GM19438 (cell line): ENCODE results near the gene TRIM43B.
"Not testable (repeated sequence)": the region's sequence is repeated elsewhere in the genome, so short reads cannot be mapped to it uniquely, and the experiment has no call there.

ENCODE experiments used
- ATAC-seq: cut with Tn5 transposase; IDR thresholded peaks from one replicate; pipeline ENCODE4 v1.9.1; 2021; ENCODE audit warnings: low read depth; ENCODE audit not compliant: unreplicated experiment

Gene TRIM43B

GRCh38 chr2:95484654-95485053 lies at the start of gene TRIM43B:
TRIM43B (minus strand) TSS chr2:95484754; CDS start chr2:95482714, 2,040 bp downstream.
- not testable (repeated sequence) for ATAC-seq

GRCh38 chr2:95531254-95531771 lies 46.8 kb upstream of the TRIM43B start:
- no peak for ATAC-seq

DNA sequence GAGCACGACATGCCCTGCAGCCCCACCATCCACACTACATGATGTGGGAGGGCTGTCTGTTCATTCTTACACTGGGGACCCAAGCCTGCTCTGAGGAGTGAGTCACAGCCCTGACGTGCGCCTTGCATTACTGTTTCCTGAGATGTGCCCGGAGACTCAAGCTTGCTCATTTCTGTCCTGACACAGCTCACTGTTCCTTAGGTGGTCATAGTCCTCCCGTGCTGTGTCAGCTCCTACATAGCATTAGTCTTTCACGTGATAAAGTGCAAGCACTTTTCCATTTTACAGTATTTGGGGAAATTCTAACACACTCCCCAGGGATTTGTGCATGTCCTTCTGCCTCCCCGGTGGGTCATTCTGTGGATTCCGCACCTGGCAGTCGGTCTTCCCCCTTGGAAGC lies 46.2 kb upstream of the TRIM43B start:
- no peak for ATAC-seq

GRCh38 chr2:95526360-95527341 lies 42.1 kb upstream of the TRIM43B start:
- peak; percentile 69 for ATAC-seq

- no peak for ATAC-seq
Measured at GRCh38 chr2:95525294-95526035, 40.9 kb upstream of the TRIM43B start.

DNA sequence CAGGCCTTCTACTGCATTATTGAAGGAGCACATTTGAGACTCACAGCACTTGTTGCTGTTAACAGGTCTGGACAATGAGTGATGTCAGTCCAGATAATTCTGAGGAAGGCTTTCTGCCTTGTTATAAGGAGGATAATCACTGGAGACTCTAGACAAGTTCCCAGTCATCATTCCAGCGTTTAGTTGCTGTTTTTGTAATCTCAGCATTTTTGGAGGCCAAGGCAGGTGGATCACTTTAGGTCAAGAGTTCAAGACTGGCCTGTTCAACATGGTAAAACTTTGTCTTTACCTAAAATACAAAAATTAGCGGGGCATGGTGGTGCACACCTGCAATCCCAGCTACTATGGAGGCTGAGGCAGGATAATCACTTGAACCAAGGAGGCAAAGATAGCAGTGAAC lies 39.6 kb upstream of the TRIM43B start:
- no peak for ATAC-seq

- ATAC-seq, result no peak
Measured at GRCh38 chr2:95514718-95515117, 30.2 kb upstream of the TRIM43B start.

DNA sequence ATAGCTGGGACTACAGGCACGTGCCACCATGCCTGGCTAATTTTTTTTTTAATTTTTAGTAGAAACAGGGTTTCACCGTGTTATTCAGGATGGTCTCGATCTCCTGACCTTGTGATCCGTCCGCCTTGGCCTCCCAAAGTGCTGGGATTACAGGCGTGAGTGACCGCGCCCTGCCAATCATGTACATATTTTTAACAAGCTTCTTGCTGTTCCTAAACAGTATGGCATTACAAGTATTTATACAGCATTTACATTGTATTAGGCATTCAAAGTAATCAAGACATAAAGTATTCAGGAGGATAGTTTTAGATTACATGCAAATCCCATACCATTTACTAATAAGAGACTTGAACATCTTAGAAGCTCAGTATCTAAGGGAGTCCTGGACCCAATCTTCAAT lies 29.7 kb upstream of the TRIM43B start:
- ATAC-seq, result not testable (repeated sequence)

DNA sequence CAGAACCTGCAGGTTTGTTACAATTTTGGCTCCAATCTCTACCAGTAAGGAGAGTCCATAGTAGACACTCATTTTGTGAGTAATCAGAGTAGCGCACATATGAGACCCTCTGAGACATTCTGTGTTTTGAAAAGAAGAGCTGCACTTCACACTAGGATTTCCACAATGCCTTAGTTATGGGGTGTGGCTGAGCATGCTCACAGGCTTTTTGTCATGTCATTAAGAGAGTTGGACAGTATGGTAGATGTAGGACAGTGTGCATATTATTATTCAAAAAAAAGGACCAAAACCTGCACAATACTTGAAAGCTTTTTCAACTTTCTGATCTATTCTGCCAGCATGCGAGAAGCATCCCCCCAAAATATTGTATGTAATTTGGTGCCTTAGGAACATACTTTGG lies 24.9 kb upstream of the TRIM43B start:
- ATAC-seq, result no peak

DNA sequence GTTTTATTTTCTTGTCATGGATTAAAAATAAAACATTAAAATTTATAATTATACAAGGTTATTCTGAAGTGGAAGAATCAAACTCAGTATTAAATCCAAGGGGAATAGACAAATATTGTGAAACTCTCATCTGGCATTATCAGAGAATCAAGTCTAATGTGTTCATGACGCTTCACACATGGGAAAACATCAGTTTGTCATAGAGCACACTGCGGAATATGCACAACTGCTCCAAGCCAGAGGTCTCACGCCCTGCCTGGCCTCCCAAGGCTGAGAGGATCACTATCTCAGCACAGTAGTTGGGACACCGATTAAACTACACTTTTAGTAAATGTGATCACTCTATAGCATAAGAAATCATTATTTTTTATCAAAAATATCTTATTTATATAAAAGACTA lies 20.7 kb upstream of the TRIM43B start:
- ATAC-seq, result no peak

DNA sequence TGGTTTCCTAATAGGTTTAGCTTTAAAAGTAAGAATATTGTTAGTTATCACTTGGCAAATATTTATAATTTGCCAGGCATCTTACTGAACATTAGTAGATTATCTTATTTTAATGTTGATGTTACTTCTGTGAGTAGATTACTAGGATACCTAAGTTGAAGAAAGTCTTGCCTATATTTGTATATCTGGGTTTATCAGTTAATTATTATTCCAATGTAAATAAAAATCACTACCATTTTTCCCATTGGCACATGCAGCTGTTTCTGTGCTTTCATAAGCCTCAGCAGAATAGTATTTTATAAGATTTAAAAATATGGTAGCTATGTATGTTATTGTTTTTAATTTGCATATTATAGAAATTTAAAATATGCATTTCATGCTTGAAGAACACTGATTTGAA lies 16.3 kb upstream of the TRIM43B start:
- ATAC-seq, result no peak

- ATAC-seq, result not testable (repeated sequence)
Measured at GRCh38 chr2:95492076-95492475, 7.5 kb upstream of the TRIM43B start.

DNA sequence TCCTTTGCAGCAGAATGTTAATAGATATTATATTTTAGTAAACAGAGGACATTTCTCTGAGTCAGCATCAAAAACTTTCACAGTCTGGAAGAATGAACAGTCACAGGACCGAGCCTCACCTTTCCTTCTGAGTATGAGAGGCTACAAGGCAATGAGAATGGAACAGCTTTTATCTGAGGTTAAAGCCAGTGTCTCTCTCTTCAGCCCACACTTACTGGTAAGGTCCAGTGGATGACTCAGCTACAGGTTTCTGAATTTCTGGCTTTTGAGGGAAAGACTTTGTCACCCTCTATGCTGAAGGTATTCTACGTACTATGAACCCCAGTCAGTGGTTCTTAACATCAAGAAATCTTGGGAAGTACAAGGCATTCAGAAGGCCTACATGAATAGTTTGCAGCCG lies 9.5 kb downstream of the TRIM43B start:
- not testable (repeated sequence) for ATAC-seq

DNA sequence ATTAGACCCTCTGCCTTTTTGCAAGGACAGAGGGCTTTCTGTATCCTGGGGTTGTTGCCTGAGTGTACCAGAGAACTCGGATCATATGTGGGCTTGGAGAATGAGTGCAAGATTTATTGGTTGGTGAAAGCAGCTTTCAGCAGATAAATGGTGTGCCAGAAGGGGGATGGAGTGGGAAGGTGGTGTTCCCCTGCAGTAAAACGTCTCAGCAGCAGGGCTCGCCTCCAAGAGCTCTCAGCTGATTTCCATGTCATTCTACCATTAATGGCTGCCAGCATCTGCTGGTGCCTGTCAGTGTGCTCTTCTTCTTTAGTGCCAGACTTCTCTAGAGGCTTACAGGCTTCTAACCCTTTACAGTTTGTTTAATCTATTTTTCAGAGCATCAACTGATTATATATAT lies 16.6 kb downstream of the TRIM43B start:
- not testable (repeated sequence) for ATAC-seq

DNA sequence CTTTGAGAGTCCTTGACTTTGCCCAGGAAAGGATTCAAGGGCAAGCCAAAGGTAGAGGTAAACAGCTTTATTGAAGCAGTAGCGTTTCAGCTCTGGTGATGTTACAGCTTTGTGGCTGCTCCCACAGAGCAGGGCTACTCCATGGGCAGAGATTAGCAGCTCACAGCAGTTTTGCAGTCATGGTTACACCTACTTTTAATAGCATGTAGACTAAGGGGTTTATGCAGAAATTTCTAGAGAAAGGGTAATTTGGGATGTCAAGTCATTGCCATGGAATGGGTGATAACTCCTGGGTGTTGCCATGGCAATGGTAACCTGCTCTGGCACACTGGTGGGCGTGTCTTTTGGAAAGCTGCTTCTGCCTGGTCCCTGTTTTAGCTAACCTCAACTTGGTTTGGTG lies 18.0 kb downstream of the TRIM43B start:
- ATAC-seq, result not testable (repeated sequence)

DNA sequence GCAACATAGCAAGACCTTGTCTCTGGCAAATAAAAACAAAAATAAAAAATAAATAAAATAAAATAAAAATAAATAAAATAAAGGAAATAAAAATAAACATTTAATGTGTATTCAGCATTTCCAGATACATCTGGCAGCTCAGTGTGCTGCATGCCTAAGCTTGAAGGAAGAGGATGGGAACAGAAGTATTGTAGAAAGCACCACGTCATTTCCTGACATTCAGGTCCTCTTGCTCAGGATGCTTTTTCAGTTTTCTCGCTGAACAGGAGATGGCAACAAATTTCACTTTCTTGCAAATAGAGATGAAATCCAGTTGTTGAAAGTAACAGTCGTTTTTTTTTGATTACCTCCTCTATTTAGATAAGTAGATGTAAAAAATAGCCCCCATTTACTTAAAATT lies 21.3 kb downstream of the TRIM43B start:
- not testable (repeated sequence) for ATAC-seq

- ATAC-seq, result not testable (repeated sequence)
Measured at GRCh38 chr2:95445317-95445716, 39.2 kb downstream of the TRIM43B start.

- ATAC-seq, result not testable (repeated sequence)
Measured at GRCh38 chr2:95442474-95443099, 42.0 kb downstream of the TRIM43B start.

DNA sequence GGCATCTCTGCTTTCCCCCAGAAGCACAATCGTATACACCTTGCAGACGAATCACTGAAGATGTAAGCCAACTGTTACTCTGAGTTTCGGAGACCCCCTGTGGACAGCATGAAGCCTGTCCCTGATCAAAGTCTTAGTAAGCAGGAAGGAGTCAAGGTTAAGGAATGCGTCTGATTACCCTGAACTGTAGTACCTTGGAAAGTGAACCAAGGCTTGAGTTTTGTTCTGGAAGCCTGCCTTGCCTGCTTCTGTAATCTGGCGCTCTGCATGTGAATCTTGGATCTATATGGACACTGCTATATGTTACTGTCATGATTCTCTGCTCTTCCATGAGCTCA lies 48.7 kb downstream of the TRIM43B start:
- ATAC-seq, result not testable (repeated sequence)

DNA sequence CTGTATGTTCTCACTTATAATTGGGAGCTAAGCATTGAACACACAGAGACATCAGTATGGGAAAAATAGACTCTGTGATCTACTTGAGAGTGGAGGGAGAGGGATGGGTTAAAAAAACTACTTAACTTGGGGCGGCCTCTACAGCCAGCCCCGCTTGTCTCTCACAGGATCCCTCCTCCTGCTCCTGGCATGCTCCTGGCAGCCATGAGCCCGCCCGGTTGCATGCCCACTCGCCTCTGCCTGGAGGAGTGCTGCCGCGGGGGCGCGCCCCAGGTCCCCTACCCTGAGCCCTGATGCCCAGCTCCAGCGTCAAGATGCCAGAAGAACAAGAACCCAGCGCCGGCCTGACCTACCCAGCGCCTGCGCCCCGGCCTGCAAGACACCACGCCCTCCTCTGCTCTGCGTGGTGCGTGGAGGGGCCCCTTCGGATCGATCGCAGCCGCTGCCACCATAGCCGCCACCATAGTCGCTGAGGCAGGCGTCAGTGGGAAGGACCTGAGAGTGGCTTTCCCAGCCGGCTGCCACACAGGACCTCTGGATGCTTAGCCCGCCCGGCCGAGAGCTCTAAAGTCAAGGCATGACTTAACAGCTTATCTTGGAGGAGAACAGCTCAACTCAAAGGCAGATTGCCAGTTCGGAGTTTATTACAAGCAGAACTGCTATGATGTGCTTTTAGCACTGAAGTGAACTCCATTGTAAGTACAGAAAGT lies 49.2 kb downstream of the TRIM43B start:
- not testable (repeated sequence) for ATAC-seq
